NCI-H1436 treated with DMSO at 0.1 percent for 48 hours (cell line): ENCODE data around the gene PPID.
"Not testable (repeated sequence)": the region's sequence is repeated elsewhere in the genome, so short reads cannot be mapped to it uniquely, and the experiment has no call there.

Source experiments
- DNase-seq: peaks from one replicate; lab custom pipeline; 2025; lab: John Stamatoyannopoulos, UW

Gene PPID

GRCh38 chr4:158729716-158730559 is 6.7 kb upstream of the PPID start:
- no peak for DNase-seq

GRCh38 chr4:158728236-158728635 is 5.0 kb upstream of the PPID start:
- DNase-seq = no peak

- no peak for DNase-seq
Observed at GRCh38 chr4:158726633-158727032, 3.4 kb upstream of the PPID start.

- no peak for DNase-seq
Observed at GRCh38 chr4:158724637-158725036, 1.4 kb upstream of the PPID start.

- no peak for DNase-seq
Observed at GRCh38 chr4:158722291-158722916, 792 bp downstream of the PPID start.

GRCh38 chr4:158721680-158722079 is 1.5 kb downstream of the PPID start:
- no peak for DNase-seq

- no peak for DNase-seq
Observed at GRCh38 chr4:158715802-158716201, 7.4 kb downstream of the PPID start.

GRCh38 chr4:158714937-158715336 is 8.3 kb downstream of the PPID start:
- no peak for DNase-seq

GRCh38 chr4:158712622-158713021 is 10.6 kb downstream of the PPID start:
- not testable (repeated sequence) for DNase-seq

- DNase-seq = no peak
Observed at GRCh38 chr4:158710814-158711213, 12.4 kb downstream of the PPID start.

GRCh38 chr4:158704274-158704673 is 18.9 kb downstream of the PPID start:
- no peak for DNase-seq

- DNase-seq = no peak
Observed at GRCh38 chr4:158688813-158689212, 34.4 kb downstream of the PPID start.

- no peak for DNase-seq
Observed at GRCh38 chr4:158682066-158682465, 41.1 kb downstream of the PPID start.

GRCh38 chr4:158681629-158682028 is 41.6 kb downstream of the PPID start:
- no peak for DNase-seq

- no peak for DNase-seq
Observed at GRCh38 chr4:158678767-158679166, 44.4 kb downstream of the PPID start.

- DNase-seq = no peak
Observed at GRCh38 chr4:158676076-158676475, 47.1 kb downstream of the PPID start.

- DNase-seq = no peak
Observed at GRCh38 chr4:158673633-158674032, 49.6 kb downstream of the PPID start.

- DNase-seq = peak; percentile 96
Observed at GRCh38 chr4:158671915-158672806, 51.0 kb downstream of the PPID start, which contains the start of gene ETFDH. ETFDH (plus strand) TSS chr4:158672296; CDS start chr4:158672457, 161 bp downstream.

GRCh38 chr4:158671665-158671914 is 51.6 kb downstream of the PPID start, which contains the start of gene C4orf46:
C4orf46 (minus strand) TSS chr4:158671887; CDS start chr4:158671801, 86 bp downstream.
- DNase-seq = no peak

- DNase-seq = no peak
Observed at GRCh38 chr4:158670975-158671664, 52.1 kb downstream of the PPID start.

- no peak for DNase-seq
Observed at GRCh38 chr4:158669310-158669709, 53.9 kb downstream of the PPID start.

GRCh38 chr4:158667651-158668198 is 55.5 kb downstream of the PPID start:
- no peak for DNase-seq
